Stimulated activated CD8-positive, alpha-beta memory T cell treated with anti-CD3 and anti-CD28 coated beads, Interleukin-15, amount 100 ng/mL, for 1 hour (primary cell): Measurements from ENCODE around the gene GNB3.
"Not testable (repeated sequence)": the region's sequence is repeated elsewhere in the genome, so short reads cannot be mapped to it uniquely, and the experiment has no call there.

Source experiments
- DNase-seq: peaks from one replicate; pipeline ENCODE4 v3.0.0-alpha.2; 2020; ENCODE audit warnings: low read depth

The GNB3 gene

DNA sequence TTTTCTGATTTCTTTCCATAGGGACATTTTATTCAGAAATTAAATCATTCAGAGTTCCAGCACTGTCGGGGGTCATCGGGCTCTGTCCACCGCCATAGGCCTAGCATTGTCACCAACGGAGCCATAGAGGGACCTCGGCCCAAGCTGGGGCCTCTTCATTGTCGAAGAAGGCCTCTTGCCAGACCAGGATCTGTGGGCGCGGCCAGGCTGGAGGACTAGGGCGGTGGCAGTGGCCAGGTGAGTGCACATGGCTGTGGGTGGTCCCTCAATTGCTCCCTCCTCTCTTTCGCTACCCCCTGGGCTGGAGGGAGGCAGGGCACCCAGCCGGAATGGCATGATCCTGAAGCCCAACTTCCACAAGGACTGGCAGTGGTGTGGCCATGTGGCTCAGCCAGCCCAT lies 43.0 kb downstream of the GNB3 start:
- DNase-seq, result no peak

DNA sequence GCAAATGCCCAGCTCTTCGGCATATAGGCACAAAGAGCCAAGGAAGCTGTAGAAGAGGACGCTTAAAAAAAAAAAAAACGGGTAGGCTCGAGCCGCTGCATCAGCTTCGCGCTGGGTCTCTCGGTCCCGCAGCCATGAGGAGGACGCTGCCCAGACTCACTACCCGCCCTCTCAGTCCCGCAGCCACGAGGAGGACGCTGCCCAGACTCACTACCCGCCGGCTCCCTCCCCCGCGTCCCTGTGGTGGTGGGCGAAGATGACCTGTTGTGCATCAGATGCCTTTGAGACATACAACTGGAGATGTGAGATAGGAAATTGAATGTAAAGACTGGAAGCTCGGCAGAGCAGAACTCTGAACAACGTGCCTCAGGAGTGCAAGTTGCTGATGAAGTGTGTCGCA lies 43.8 kb downstream of the GNB3 start:
- DNase-seq, result no peak

DNA sequence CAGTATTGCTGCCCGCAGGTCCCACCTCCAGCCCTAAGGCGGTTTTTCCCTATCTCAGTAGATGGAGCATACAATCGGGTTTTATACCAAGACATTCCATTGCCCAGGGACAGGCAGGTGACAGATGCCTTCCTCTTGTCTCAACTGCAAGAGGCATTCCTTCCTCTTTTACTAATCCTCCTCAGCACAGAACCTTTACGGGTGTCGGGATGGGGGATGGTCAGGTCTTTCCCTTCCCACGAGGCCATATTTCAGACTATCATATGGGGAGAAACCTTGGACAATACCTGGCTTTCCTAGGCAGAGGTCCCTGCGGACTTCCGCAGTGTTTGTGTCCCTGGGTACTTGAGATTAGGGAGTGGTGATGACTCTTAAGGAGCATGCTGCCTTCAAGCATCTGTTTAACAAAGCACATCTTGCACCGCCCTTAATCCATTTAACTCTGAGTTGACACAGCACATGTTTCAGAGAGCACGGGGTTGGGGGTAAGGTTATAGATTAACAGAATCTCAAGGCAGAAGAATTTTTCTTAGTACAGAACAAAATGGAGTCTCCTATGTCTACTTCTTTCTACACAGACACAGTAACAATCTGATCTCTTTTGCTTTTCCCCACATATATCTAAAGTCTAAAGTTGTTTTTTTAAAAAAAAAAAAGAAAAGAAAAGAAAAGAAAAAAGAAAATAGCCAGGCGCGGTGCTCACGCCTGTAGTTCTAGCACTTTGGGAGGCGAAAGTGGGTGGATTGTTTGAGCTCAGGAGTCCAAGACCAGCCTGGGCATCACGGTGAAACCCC lies 45.7 kb downstream of the GNB3 start:
- not testable (repeated sequence) for DNase-seq

DNA sequence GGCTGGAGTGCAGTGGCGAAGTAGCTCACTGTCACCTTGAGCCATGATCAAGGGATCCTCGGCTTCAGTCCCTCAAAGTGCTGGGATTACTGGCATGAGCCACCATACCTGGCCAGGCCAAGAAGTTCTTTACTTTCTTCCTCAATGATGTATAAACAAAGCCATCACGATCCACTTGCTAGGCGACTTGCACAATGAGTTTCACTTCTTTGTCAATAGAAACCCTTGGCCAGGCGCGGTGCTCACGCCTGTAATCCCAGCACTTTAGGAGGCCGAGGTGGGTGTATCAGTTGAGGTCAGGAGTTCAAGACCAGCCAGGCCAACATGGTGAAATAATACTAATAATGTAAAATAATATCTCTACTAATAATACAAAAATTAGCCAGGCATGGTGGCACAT lies 46.7 kb downstream of the GNB3 start:
- no peak for DNase-seq

DNA sequence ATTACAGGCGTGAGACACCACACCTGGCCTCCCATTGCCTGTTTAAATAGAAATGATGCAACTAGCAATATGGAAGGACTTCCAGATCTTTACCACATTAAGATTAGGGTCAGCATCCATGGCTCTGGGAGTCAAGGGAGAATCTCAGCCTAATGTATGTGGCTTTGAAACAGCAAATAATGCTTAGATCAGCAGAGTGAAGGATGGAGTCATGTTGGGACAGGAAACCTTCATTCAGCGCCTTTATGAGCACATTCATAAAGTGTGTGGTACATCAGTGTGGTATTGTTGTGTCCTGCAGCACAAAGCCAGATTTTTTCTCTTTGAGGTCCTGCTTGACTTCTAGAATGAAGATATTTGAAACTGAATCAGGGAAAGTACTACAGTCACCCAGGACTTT lies 47.6 kb downstream of the GNB3 start:
- DNase-seq, result no peak

DNA sequence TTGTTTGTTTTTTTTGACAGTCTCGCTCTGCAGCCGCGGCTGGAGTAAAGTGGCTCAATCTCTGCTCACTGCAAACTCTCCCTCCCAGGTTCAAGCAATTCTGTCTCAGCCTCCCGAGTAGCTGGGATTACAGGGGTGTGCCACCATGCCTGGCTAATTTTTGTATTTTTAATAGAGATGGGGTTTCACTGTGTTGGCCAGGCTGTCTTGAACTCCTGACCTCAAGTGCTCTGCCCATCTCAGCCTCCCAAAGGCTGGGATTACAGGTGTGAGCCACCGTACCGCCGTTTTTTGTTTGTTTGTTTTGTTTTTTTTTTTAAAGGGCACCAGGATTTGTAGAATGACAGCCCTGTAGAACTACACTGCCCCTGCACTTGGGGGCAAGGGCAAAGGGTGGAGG lies 48.1 kb downstream of the GNB3 start:
- not testable (repeated sequence) for DNase-seq

DNA sequence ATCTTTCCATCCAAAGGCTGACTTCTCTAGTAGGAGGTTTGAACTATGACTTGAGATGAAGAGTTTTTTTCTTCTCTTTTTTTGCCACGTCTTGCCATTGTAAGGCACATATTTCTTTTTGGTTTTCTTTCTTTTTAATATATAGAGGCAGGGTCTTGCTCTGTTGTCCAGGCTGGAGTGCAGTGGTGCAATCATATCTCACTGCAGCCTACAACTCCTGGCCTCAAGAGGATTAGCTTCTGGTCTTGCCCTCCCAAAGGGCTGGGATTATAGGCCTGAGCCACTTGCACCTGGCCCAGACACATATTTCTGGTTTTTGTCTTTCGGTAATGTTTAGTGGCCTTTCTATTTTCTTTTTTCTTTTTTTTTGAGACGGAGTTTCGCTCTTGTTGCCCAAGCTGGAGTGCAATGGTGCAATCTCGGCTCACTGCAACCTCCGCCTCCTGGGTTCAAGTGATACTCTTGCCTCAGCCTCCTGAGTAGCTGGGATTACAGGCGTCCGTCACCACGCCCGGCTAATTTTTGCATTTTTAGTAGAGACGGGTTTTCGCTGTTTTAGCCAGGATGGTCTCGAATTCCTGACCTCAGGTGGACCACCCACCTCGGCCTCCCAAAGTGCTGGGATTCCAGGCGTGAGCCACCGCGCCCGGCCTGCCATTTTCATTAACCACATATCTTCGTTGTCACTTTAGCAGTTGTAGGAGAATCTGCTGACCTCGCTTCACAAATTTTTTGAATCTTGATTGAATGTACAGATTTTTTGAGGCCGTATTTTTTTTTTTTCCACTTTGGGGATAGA lies 49.2 kb downstream of the GNB3 start:
- DNase-seq, result not testable (repeated sequence)

DNA sequence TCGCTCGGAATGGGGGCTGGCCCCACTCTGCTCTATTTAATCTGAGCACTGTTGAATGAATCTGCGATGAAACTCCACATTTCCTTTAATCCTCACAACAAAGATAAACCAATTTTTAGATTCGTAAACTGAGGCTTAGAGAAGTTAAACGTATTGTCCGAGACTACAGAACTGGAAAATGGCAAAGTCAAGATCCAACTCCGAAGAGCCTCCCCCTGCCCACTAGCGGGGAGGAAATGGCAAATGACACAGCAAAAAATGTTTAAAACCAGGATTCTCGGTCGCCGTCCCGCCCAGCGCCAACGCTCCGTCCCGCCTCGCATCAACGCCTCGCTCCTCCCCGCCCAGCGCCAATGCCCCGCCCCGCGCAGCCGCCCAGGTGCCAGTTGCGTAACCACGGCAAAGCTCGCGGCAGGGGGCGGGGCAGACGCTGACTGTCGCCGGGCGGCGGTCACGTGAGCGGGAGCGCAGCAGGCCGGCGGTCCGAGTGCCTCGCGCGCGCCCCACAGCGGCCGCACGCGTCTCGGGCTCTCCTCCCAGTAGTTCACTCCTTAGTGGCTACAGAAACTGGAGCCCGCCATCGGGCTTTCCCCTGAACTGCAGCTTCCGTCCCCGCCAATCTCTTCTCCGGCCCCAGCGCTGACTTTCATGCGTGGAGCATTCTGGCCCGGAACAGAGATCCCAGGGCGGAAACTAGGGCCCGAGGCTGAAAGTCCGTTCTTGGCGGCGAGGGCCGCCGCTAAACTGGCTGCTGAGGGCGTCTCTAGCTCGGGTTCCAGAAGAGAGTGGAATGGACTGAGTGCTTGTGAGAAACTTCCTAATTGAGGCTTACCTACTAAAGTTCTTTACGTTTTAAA lies 50.3 kb downstream of the GNB3 start:
- DNase-seq, result peak; percentile 97

DNA sequence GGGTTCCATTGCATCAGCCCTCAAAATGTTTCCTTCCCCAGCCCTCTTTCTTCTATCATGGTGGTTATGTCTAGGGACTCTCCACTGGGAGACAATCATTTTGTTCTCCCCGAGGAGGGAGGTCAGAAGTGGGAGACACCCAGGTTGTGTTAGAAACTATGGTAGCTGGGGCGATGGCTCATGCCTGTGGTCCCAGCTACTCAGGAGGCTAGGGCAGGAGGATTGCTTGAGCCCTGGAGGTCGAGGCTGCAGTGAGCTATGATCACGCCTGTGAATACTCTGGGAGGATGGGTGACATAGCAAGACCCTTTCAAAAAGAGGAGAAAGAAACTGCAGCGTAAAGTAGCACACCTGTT lies 50.9 kb downstream of the GNB3 start:
- DNase-seq, result no peak

DNA sequence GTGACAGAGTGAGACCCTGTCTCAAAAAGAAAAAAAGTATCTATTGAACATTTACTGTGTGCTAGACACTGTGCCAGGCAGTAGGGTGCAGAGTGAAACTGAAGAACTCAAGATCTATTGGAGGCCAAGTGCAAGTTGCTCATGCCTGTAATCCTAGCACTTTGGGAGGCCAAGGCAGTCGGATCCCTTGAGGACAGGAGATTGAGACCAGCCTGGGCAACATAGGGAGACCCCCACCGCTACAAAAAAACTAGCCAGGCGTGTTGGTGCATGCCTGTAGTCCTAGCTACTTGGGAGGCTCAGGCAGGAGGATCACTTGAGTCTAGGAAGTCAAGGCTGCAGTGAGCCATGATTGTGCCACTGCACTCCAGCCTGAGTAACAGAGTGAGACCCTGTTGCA lies 52.0 kb downstream of the GNB3 start:
- DNase-seq, result not testable (repeated sequence)

DNA sequence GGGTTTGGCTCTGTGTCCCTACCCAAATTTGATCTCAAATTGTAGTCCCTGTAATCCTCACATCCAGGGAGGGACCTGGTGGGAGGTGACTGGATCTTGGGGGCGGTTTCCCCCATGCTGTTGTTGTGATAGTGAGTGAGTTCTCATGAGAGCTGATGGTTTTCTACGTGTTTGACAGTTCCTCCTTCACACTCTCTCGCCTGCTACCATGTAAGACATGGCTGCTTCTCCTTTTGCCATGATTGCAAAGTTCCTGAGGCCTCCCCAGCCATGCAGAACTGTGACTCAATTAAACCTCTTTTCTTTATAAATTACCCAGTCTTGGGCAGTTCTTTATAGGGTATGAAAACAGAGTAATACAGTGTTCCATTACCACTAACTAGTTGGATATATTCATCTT lies 53.6 kb downstream of the GNB3 start:
- DNase-seq, result no peak
